Natural killer cell (primary cell): ENCODE measurements around the gene ZFAND2A. TPM values are rescaled to one million over a fixed set of nuclear protein-coding genes. Genes with fewer than 3 reads are reported as not detected.

Experiments used
- ATAC-seq, 3 donors: fragments of 150-1000 bp in 2 of 3; fragments of 200-7000 bp in 1 of 3; cut with Tn5 transposase; 1 replicate in 1 of 3; 2 replicates in 2 of 3; pipeline ENCODE4 v1.10.0; 2021; ENCODE audit warnings: mild to moderate bottlenecking in 2 of 3, moderate library complexity in 2 of 3
- DNase-seq, 2 donors: peaks; one replicate each; pipeline versions ENCODE4 v3.0.0 to v3.0.0-alpha.2; 2013 to 2021; ENCODE audit warnings: mixed read lengths in 1 of 2
- H3K27ac ChIP-seq: one replicate; pipeline ENCODE4 v1.5.1; 2013; ENCODE audit warnings: mild to moderate bottlenecking, low read length
- H3K27me3 ChIP-seq: one replicate; pipeline ENCODE4 v1.6.1; 2013; ENCODE audit warnings: low read length; ENCODE audit not compliant: control insufficient read depth, insufficient read depth
- H3K36me3 ChIP-seq: one replicate; pipeline ENCODE4 v1.6.1; 2013; ENCODE audit warnings: low read length; ENCODE audit not compliant: control insufficient read depth, insufficient read depth
- H3K4me1 ChIP-seq: one replicate; pipeline ENCODE4 v1.6.1; 2013; ENCODE audit warnings: low read length; ENCODE audit not compliant: control insufficient read depth, insufficient read depth
- H3K4me3 ChIP-seq: one replicate; pipeline ENCODE4 v1.5.1; 2013; ENCODE audit warnings: low read length
- H3K9me3 ChIP-seq: one replicate; pipeline ENCODE4 v1.6.1; 2013; ENCODE audit warnings: low read length; ENCODE audit not compliant: control insufficient read depth, insufficient read depth
- H3K27ac Mint-ChIP-seq, 2 donors: one replicate each; pipeline ENCODE4 v1.8.0; 2022; ENCODE audit warnings: mild to moderate bottlenecking in 2 of 2, mixed read lengths in 2 of 2, moderate library complexity in 1 of 2
- H3K27me3 Mint-ChIP-seq, 2 donors: one replicate each; pipeline ENCODE4 v1.8.0; 2022; ENCODE audit warnings: low read depth in 2 of 2, mixed read lengths in 2 of 2
- H3K36me3 Mint-ChIP-seq: one replicate; pipeline ENCODE4 v1.8.0; 2022; ENCODE audit warnings: mixed read lengths
- H3K4me1 Mint-ChIP-seq, 2 donors: one replicate each; pipeline ENCODE4 v1.8.0; 2022; ENCODE audit warnings: mixed read lengths in 2 of 2
- H3K4me3 Mint-ChIP-seq: one replicate; pipeline ENCODE4 v1.8.0; 2022; ENCODE audit warnings: mild to moderate bottlenecking, moderate library complexity, mixed read lengths
- H3K9me3 Mint-ChIP-seq, 2 donors: one replicate each; pipeline ENCODE4 v1.8.0; 2022; ENCODE audit warnings: mixed read lengths in 2 of 2
- CTCF ChIP-seq: fragments of 200-600 bp; IDR thresholded peaks from one replicate; pipeline ENCODE4 v1.8.0; 2022; ENCODE audit warnings: antibody characterized with exemption
- WGBS: methylation state at CpG from one replicate; pipeline ENCODE4 v1.1.7; 2013; ENCODE audit warnings: missing lambda C conversion rate; ENCODE audit not compliant: insufficient coverage; 5-methylcytosine and 5-hydroxymethylcytosine counted together
- intact Hi-C: fragments of 100-400 bp; cut with micrococcal nuclease; formaldehyde crosslinking; loops from one replicate; pipeline ENCODE4 v1.14.2; 2022
- total RNA-seq, 4 donors: library from RNA; stranded (reverse); fragments of 120-200 nt in 1 of 4; gene quantifications; one replicate each; pipeline versions ENCODE4 v1.2.3 to v1.2.4, GENCODE V29; 2013 to 2022

The ZFAND2A gene
- total RNA-seq, 3 donors from 2014 or later (not counting 1 experiment from before 2014, with no cell fraction given): 99.1 to 122 (median 106) TPM

GRCh38 chr7:1140476-1141104, 19.4 kb downstream of the ZFAND2A start:
- DNase-seq (no peak), ATAC-seq (no peak)
- H3K27me3 ChIP-seq: no peaks in the 10 kb centered on the region
- no peaks in the 10 kb centered on the region for H3K9me3 ChIP-seq
- no peaks in the 10 kb centered on the region for H3K27me3 Mint-ChIP-seq
- H3K9me3 Mint-ChIP-seq: no peaks in the 10 kb centered on the region
- H3K36me3 ChIP-seq: no peaks in the 10 kb centered on the region
- no peak for TF ChIP-seq CTCF
- peak overlapping the region; percentile 37 for H3K4me3 Mint-ChIP-seq
- peaks cover 21% of the 10 kb centered on the region for H3K4me1 ChIP-seq
- 81% methylated on average over 4 of the region's 4 CpGs for WGBS
- no peak overlapping the region for H3K4me3 ChIP-seq
- intact Hi-C loops: no loop called here
- peaks cover 16 to 18% of the 10 kb centered on the region in 2 donors for H3K4me1 Mint-ChIP-seq
- H3K27ac Mint-ChIP-seq: peak overlapping the region in 1 of 2 donors; percentile 37
- no peaks in the 10 kb centered on the region for H3K36me3 Mint-ChIP-seq
- H3K27ac ChIP-seq: peak overlapping the region; percentile 60

DNA sequence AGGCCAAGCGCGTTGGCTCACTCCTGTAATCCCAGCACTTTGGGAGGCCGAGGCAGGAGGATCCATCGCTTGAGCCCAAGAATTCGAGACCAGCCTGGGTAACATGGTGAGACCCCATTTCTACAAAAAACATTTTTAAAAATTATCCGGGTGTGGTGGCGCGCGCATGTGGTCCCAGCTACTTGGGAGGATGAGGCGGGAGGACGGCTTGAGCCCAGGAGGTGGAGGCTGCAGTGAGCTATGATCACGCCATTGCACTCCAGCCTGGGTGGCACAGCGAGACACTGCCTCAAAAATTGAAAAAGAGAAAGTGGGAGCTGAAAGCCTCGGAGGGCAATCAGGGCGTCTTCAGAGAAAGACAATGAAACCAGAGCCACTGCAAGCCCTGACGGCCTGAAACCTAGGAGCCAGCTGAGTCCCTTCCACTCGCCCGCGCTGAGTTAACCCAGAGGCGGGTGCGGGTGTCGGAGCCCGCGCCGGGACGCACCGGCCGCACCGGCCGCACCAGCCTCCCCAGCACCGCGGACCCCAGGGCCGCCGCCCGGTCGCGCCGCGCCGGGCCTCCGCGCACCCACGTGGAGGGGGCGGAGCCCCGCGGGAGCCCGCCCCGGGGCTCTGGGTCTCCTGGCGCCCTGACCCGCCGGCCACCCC, 22.4 kb downstream of the ZFAND2A start:
- peak overlapping the region; percentile 68 for H3K4me3 ChIP-seq
- Mint-ChIP-seq H3K27me3 (no peaks in the 10 kb centered on the region), H3K9me3 (no peaks in the 10 kb centered on the region), H3K36me3 (no peaks in the 10 kb centered on the region), H3K4me1 (peaks cover 16 to 18% of the 10 kb centered on the region in 2 donors), H3K4me3 (peak overlapping the region; percentile 92), H3K27ac (peak overlapping the region; percentile 88 to 96)
- 9% methylated on average over 51 of the region's 51 CpGs for WGBS
- H3K9me3 ChIP-seq: no peaks in the 10 kb centered on the region
- peak; percentile 72 to 85 (median 79) for ATAC-seq
- no peak for DNase-seq
- peak overlapping the region; percentile 77 for H3K27ac ChIP-seq
- H3K27me3 ChIP-seq: no peaks in the 10 kb centered on the region
- H3K36me3 ChIP-seq: no peaks in the 10 kb centered on the region
- peaks cover 17% of the 10 kb centered on the region for H3K4me1 ChIP-seq
- intact Hi-C loops: loop anchor here (1.0 kb wide), 1 partner anchor 144 kb away; no protein-coding TSS in a partner anchor
- no peak for TF ChIP-seq CTCF

DNA sequence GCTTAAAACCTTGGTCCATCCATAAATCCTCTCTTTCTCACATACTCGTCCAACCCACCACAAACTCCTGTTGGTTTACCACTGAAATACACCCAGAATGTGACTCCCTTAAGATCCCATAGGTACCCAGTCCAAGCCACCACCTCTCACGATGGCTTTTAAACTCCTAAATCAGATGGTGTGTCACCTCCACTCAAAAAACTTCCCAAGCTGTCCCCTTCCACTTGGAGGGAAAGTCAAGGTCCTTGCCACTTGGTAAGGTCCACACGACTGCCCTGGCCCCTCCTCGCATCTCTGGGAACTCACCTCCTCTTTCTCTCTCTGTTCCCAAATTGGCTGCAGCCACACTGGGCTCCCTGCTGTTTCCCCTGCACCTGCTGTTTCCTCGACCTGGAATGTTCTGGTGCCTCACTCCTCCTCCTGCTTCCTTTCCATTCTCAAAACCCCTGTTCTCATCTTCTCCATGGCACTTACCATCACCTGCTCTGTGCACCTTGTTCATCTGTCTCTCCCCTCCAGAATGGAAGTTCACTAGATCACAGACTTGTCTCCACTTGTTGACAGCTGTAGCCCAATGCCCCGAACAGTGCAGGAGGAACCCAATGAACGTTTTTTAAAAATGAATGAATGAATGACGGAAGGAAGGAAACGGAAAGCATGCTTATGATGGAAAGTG, 23.0 kb downstream of the ZFAND2A start:
- Mint-ChIP-seq H3K27ac (peak overlapping the region; percentile 88 to 96), H3K36me3 (no peaks in the 10 kb centered on the region), H3K27me3 (no peaks in the 10 kb centered on the region), H3K9me3 (no peaks in the 10 kb centered on the region), H3K4me3 (peak overlapping the region; percentile 86), H3K4me1 (peaks cover 16 to 18% of the 10 kb centered on the region in 2 donors)
- no peak for TF ChIP-seq CTCF
- peak in 1 of 2 donors; percentile 20 for DNase-seq
- no peaks in the 10 kb centered on the region for H3K27me3 ChIP-seq
- peak overlapping the region; percentile 68 for H3K4me3 ChIP-seq
- WGBS: 35% methylated on average over 9 of the region's 9 CpGs
- no peak for ATAC-seq
- H3K4me1 ChIP-seq: peaks cover 17% of the 10 kb centered on the region
- H3K9me3 ChIP-seq: no peaks in the 10 kb centered on the region
- H3K36me3 ChIP-seq: no peaks in the 10 kb centered on the region
- intact Hi-C loops: no loop called here
- H3K27ac ChIP-seq: no peak overlapping the region
